PC-3 (cell line): Measurements from ENCODE around the gene RND2. TPM values are rescaled to one million over a fixed set of nuclear protein-coding genes. Genes with fewer than 3 reads are reported as not detected.

Experiments
- ATAC-seq: fragments of 200-7000 bp; cut with Tn5 transposase; 2 replicates; pipeline ENCODE4 v1.9.1; 2020; ENCODE audit warnings: mild to moderate bottlenecking, moderate library complexity
- BruUV-seq: library from RNA; stranded (reverse); fragments of 400-500 nt; replicated peaks from 2 replicates; lab custom pipeline; 2021; lab: Mats Ljungman, UMichigan
- CTCF ChIA-PET: fragments of 300-600 bp; sonication (Branson Sonifier 250); formaldehyde crosslinking; loops from one replicate; lab custom pipeline; 2022; ENCODE audit warnings: antibody characterized with exemption; lab: Charles Lee
- POLR2A ChIA-PET: fragments of 300-600 bp; sonication (Branson Sonifier 250); formaldehyde crosslinking; loops from one replicate; lab custom pipeline; 2022; ENCODE audit warnings: antibody characterized with exemption; ENCODE audit not compliant: unreplicated experiment; lab: Charles Lee
- DNase-seq: peaks from one replicate; pipeline ENCODE4 v3.0.0-alpha.2; 2015
- H2AFZ ChIP-seq: fragments of 300-600 bp; sonication (generic); 2 replicates; pipeline ENCODE4 v1.6.0; 2016; ENCODE audit warnings: antibody characterized with exemption, low read length
- H3F3A ChIP-seq: fragments of 300-600 bp; sonication (generic); one replicate; pipeline ENCODE4 v1.6.0; 2017; ENCODE audit warnings: antibody characterized with exemption, low read length, control low read depth, mild to moderate bottlenecking; ENCODE audit not compliant: unreplicated experiment
- H3K27ac ChIP-seq: fragments of 300-600 bp; sonication (generic); 2 replicates; pipeline ENCODE4 v1.5.1; 2016; ENCODE audit warnings: mild to moderate bottlenecking, low read length
- H3K27me3 ChIP-seq: fragments of 300-600 bp; sonication (generic); 2 replicates; pipeline ENCODE4 v1.6.1; 2016; ENCODE audit warnings: low read length, mixed read lengths
- H3K36me3 ChIP-seq: fragments of 300-600 bp; sonication (generic); 2 replicates; pipeline ENCODE4 v1.6.1; 2016; ENCODE audit warnings: low read depth, mixed run types, low read length, mixed read lengths
- H3K4me1 ChIP-seq: fragments of 300-600 bp; sonication (generic); 2 replicates; pipeline ENCODE4 v1.5.1; 2016; ENCODE audit warnings: low read length; ENCODE audit not compliant: insufficient read depth
- H3K4me2 ChIP-seq: fragments of 300-600 bp; sonication (generic); 2 replicates; pipeline ENCODE4 v1.6.0; 2016; ENCODE audit warnings: low read length
- H3K4me3 ChIP-seq: fragments of 300-600 bp; sonication (generic); 2 replicates; pipeline ENCODE4 v1.5.1; 2016; ENCODE audit warnings: mild to moderate bottlenecking, low read length, mixed read lengths
- H3K79me2 ChIP-seq: fragments of 300-600 bp; sonication (generic); 2 replicates; pipeline ENCODE4 v1.6.1; 2017; ENCODE audit warnings: low read length, mixed read lengths
- H3K9ac ChIP-seq: fragments of 300-600 bp; sonication (generic); 2 replicates; pipeline ENCODE4 v1.6.0; 2016; ENCODE audit warnings: mild to moderate bottlenecking, low read length
- H3K9me2 ChIP-seq: fragments of 300-600 bp; sonication (generic); replicated peaks from 2 replicates; pipeline ENCODE4 v1.6.1; 2016; ENCODE audit warnings: mixed run types, low read length, mixed read lengths
- H3K9me3 ChIP-seq: fragments of 300-600 bp; sonication (generic); 2 replicates; pipeline ENCODE4 v1.6.1; 2016; ENCODE audit warnings: low read length, mixed read lengths
- H4K20me1 ChIP-seq: fragments of 300-600 bp; sonication (generic); 2 replicates; pipeline ENCODE4 v1.6.1; 2016; ENCODE audit warnings: low read length, mixed read lengths
- CTCF ChIP-seq: fragments of 300-600 bp; sonication (generic); conservative IDR thresholded peaks from 2 replicates; pipeline ENCODE4 v1.5.1; 2017; ENCODE audit warnings: antibody characterized with exemption, low read depth, mild to moderate bottlenecking, low read length
- EZH2 ChIP-seq: fragments of 300-600 bp; sonication (generic); IDR thresholded peaks from one replicate; pipeline ENCODE4 v1.6.1; 2017; ENCODE audit warnings: antibody characterized with exemption, mild to moderate bottlenecking, low read length; ENCODE audit not compliant: unreplicated experiment
- EZH2phosphoT487 ChIP-seq: fragments of 300-600 bp; sonication (generic); IDR thresholded peaks from 2 replicates; pipeline ENCODE4 v1.6.1; 2018; ENCODE audit warnings: mild to moderate bottlenecking, antibody characterized with exemption, low read length, borderline replicate concordance
- intact Hi-C: fragments of 100-400 bp; cut with micrococcal nuclease; formaldehyde crosslinking; loops from 2 replicates; pipeline ENCODE4 v1.9.0; 2023
- total RNA-seq: library from RNA; depleted of rRNA; stranded (reverse); fragments of >200 nt; gene quantifications from 2 replicates; pipeline ENCODE4 v1.2.3, GENCODE V29; 2014

RND2 gene
- total RNA-seq, 1 experiment from 2014 or later = 0.29 TPM

- H3K79me2 ChIP-seq = no peaks in the 10 kb centered on the region
- H3K4me1 ChIP-seq = no peaks in the 10 kb centered on the region
- TF ChIP-seq EZH2phosphoT487 (no peak), EZH2 (no peak), CTCF (no peak)
- no peaks in the 10 kb centered on the region for H4K20me1 ChIP-seq
- ATAC-seq (no peak), DNase-seq (no peak)
- ChIA-PET CTCF (no interaction called here), POLR2A (no interaction called here)
- H3K36me3 ChIP-seq = peaks cover 3% of the 10 kb centered on the region; the same call in 1 of the 2 replicates
- no TSS peak for BruUV-seq
- no peak overlapping the region for H3K4me3 ChIP-seq
- H3F3A ChIP-seq = no peaks in the 10 kb centered on the region
- no peak overlapping the region for H3K27ac ChIP-seq
- H3K9ac ChIP-seq = no peak overlapping the region
- no peak overlapping the region for H3K4me2 ChIP-seq
- no peaks in the 10 kb centered on the region for H3K27me3 ChIP-seq
- no peaks in the 10 kb centered on the region for H3K9me2 ChIP-seq
- no peaks in the 10 kb centered on the region for H3K9me3 ChIP-seq
- no peak overlapping the region for H2AFZ ChIP-seq
- intact Hi-C loops = no loop called here
Measured at GRCh38 chr17:43056051-43056450, 31.0 kb downstream of the RND2 start.

GRCh38 chr17:43062984-43063638, 38.1 kb downstream of the RND2 start:
- Histone ChIP-seq H3K9me3 (no peaks in the 10 kb centered on the region), H3K27me3 (no peaks in the 10 kb centered on the region), H3K27ac (no peak overlapping the region), H3K79me2 (no peaks in the 10 kb centered on the region), H3K9ac (no peak overlapping the region), H4K20me1 (no peaks in the 10 kb centered on the region), H2AFZ (no peak overlapping the region), H3F3A (no peaks in the 10 kb centered on the region), H3K4me2 (no peak overlapping the region), H3K4me1 (no peaks in the 10 kb centered on the region), H3K4me3 (no peak overlapping the region), H3K36me3 (no peaks in the 10 kb centered on the region), H3K9me2 (no peaks in the 10 kb centered on the region)
- no peak for TF ChIP-seq CTCF
- no peak for TF ChIP-seq EZH2phosphoT487
- no peak for TF ChIP-seq EZH2
- no TSS peak for BruUV-seq
- ATAC-seq (no peak), DNase-seq (no peak)
- ChIA-PET CTCF (no interaction called here), POLR2A (no interaction called here)
- intact Hi-C loops = no loop called here

DNA sequence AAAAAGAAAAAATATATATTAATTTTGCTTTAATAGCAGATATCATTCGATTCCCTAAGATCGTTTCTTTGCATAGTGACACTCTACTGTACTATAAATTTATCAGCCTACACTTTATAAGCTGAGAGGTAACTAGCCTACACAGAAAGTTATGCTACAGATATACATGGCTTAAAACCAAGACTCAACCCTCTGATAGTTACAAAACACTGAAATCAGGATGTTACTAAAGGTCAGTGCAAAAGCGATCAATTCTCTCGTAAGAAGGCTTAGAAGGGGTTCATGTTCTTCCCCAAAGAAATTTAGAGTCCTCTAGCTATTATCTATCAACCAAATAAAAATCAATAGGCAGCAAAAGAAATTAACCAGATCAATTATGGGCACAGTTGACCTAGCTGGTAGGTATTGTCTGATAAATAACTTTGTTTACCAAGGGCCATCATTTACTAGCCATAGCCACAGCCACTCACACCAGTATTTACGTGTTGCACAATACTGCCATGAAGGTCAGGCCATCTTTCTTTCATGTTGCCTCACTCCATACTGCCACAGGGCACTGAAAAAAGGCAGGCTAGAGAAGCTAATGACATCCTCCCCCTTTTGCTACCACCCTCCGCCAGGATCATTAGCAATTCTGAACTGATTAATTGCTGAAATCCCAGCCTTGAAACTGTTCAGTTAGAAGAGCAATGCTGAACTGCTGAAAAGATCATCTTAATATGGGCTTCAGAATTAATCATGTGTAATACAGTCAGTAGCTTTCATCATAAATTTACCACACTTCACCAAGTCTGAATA, 43.7 kb downstream of the RND2 start:
- no peak overlapping the region for H3K4me2 ChIP-seq
- intact Hi-C loops = no loop called here
- no peaks in the 10 kb centered on the region for H3K4me1 ChIP-seq
- no peaks in the 10 kb centered on the region for H3F3A ChIP-seq
- H4K20me1 ChIP-seq = no peaks in the 10 kb centered on the region
- BruUV-seq = no TSS peak
- ChIA-PET POLR2A (no interaction called here), CTCF (no interaction called here)
- H3K9ac ChIP-seq = no peak overlapping the region
- no peaks in the 10 kb centered on the region for H3K9me3 ChIP-seq
- DNase-seq (no peak), ATAC-seq (no peak)
- no peak overlapping the region for H3K4me3 ChIP-seq
- H3K27ac ChIP-seq = no peak overlapping the region
- H3K36me3 ChIP-seq = peaks cover 3% of the 10 kb centered on the region; the same call in 1 of the 2 replicates
- no peaks in the 10 kb centered on the region for H3K79me2 ChIP-seq
- H3K9me2 ChIP-seq = no peaks in the 10 kb centered on the region
- no peaks in the 10 kb centered on the region for H3K27me3 ChIP-seq
- H2AFZ ChIP-seq = no peak overlapping the region
- TF ChIP-seq EZH2phosphoT487 (no peak), CTCF (no peak), EZH2 (no peak)
